GM19238 (cell line): ENCODE results near the gene OXSM.

ENCODE experiments used
- DNase-seq: peaks from one replicate; pipeline ENCODE4 v3.0.0; 2011; ENCODE audit warnings: low spot score; ENCODE audit not compliant: insufficient read length

Gene OXSM

GRCh38 chr3:25803833-25804232, 13.9 kb downstream of the OXSM start:
- DNase-seq: no peak

- no peak for DNase-seq
Measured at GRCh38 chr3:25804676-25805075, 14.8 kb downstream of the OXSM start.

- no peak for DNase-seq
Measured at GRCh38 chr3:25812644-25813043, 22.8 kb downstream of the OXSM start.

GRCh38 chr3:25817107-25817506, 27.2 kb downstream of the OXSM start:
- no peak for DNase-seq

GRCh38 chr3:25817638-25818037, 27.7 kb downstream of the OXSM start:
- no peak for DNase-seq

- DNase-seq: no peak
Measured at GRCh38 chr3:25818335-25818734, 28.4 kb downstream of the OXSM start.

- no peak for DNase-seq
Measured at GRCh38 chr3:25820366-25820765, 30.5 kb downstream of the OXSM start.

GRCh38 chr3:25820816-25821486, 31.1 kb downstream of the OXSM start:
- DNase-seq: no peak

GRCh38 chr3:25821746-25822573, 32.1 kb downstream of the OXSM start:
- DNase-seq: no peak

GRCh38 chr3:25823314-25823713, 33.4 kb downstream of the OXSM start:
- DNase-seq: no peak

- no peak for DNase-seq
Measured at GRCh38 chr3:25826510-25826909, 36.6 kb downstream of the OXSM start.

- DNase-seq: no peak
Measured at GRCh38 chr3:25830373-25831280, 40.7 kb downstream of the OXSM start.

GRCh38 chr3:25831578-25831977, 41.7 kb downstream of the OXSM start:
- DNase-seq: no peak

- DNase-seq: no peak
Measured at GRCh38 chr3:25834346-25834745, 44.5 kb downstream of the OXSM start.

- no peak for DNase-seq
Measured at GRCh38 chr3:25836579-25836978, 46.7 kb downstream of the OXSM start.

GRCh38 chr3:25837038-25837437, 47.1 kb downstream of the OXSM start:
- no peak for DNase-seq

GRCh38 chr3:25840099-25840498, 50.2 kb downstream of the OXSM start:
- no peak for DNase-seq

GRCh38 chr3:25843332-25843731, 53.4 kb downstream of the OXSM start:
- no peak for DNase-seq
